ENCODE measurements around the gene MELTF.
"Not testable (repeated sequence)": the region's sequence is repeated elsewhere in the genome, so short reads cannot be mapped to it uniquely, and the experiment has no call there.

MELTF gene

GRCh38 chr3:197062446-197062845 is 32.8 kb upstream of the MELTF start:
- no peak for TF ChIP-seq CTCF (conservative IDR thresholded peaks at IDR 0.05; ENCODE audit: low read depth, low read length)
- Histone ChIP-seq H3K4me2 (no peak overlapping the region), H3K4me1 (ENCODE audit: low read depth, poor library complexity, severe bottlenecking) (no peaks in the 10 kb centered on the region), H3K27ac (no peak overlapping the region), H3K79me2 (ENCODE audit: insufficient read depth, low read depth) (no peaks in the 10 kb centered on the region), H3K4me3 (IDR thresholded peaks at IDR 0.05; ENCODE audit: insufficient read depth, low read depth, low read length) (no peak overlapping the region), H3K9ac (no peak overlapping the region), H4K20me1 (ENCODE audit: insufficient read depth) (no peaks in the 10 kb centered on the region), H3K27me3 (ENCODE audit: insufficient read depth, low read depth) (no peaks in the 10 kb centered on the region), H3K36me3 (ENCODE audit: insufficient read depth) (peaks cover 3% of the 10 kb centered on the region; the same call in 1 of the 2 replicates), H2AFZ (ENCODE audit: low read depth) (no peak overlapping the region)

GRCh38 chr3:197051637-197052036 is 22.0 kb upstream of the MELTF start:
- not testable (repeated sequence) for H3K4me3 ChIP-seq (IDR thresholded peaks at IDR 0.05; ENCODE audit: insufficient read depth, low read depth, low read length); H3K27ac ChIP-seq; H3K4me1 ChIP-seq (ENCODE audit: low read depth, poor library complexity, severe bottlenecking); H3K36me3 ChIP-seq (ENCODE audit: insufficient read depth); H3K27me3 ChIP-seq (ENCODE audit: insufficient read depth, low read depth); H3K79me2 ChIP-seq (ENCODE audit: insufficient read depth, low read depth); H4K20me1 ChIP-seq (ENCODE audit: insufficient read depth); H3K9ac ChIP-seq; H3K4me2 ChIP-seq; H2AFZ ChIP-seq (ENCODE audit: low read depth)

DNA sequence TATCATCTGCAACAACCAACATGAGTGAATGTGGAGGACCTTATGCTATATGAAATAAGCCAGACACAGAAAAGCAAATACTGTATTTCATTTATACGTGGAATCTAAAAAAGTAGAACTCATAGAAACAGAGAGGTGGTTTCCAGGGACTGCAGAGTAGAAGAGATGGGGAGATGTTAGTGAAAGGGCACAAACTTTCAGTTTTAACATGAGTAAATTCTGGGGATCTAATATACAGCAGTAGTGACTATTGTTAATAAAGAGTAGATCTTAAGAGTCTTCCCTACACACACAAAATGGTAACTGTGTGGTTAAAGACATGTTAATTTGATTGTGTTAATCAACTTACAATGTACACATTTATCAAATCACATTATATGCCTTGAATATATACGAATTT is 20.9 kb upstream of the MELTF start:
- Histone ChIP-seq H2AFZ (ENCODE audit: low read depth) (no peak overlapping the region), H4K20me1 (ENCODE audit: insufficient read depth) (no peaks in the 10 kb centered on the region), H3K9ac (no peak overlapping the region), H3K79me2 (ENCODE audit: insufficient read depth, low read depth) (no peaks in the 10 kb centered on the region), H3K4me1 (ENCODE audit: low read depth, poor library complexity, severe bottlenecking) (no peaks in the 10 kb centered on the region), H3K4me3 (IDR thresholded peaks at IDR 0.05; ENCODE audit: insufficient read depth, low read depth, low read length) (no peak overlapping the region), H3K27ac (no peak overlapping the region), H3K36me3 (ENCODE audit: insufficient read depth) (no peaks in the 10 kb centered on the region), H3K27me3 (ENCODE audit: insufficient read depth, low read depth) (no peaks in the 10 kb centered on the region), H3K4me2 (no peak overlapping the region)
- no peak for TF ChIP-seq CTCF (conservative IDR thresholded peaks at IDR 0.05; ENCODE audit: low read depth, low read length)

DNA sequence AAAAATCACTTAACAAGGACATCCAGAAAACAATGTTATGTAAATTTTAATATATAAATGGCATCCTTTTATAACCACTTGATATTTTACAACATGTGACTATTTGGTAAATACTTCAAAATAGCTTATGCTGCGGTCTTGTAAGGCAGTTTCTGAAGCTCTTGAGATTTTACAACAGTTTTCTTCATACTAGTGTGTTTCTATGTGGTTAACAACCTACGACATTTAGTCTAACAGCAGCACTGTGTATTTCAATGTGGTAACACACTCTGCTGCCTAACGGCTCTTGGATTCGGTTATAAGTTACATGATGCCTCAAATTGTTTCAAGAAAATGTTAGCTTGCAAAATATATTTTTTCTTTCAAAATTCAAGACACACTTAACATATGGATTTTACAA is 12.9 kb upstream of the MELTF start:
- Histone ChIP-seq H3K9ac (no peak overlapping the region), H3K27ac (no peak overlapping the region), H3K27me3 (ENCODE audit: insufficient read depth, low read depth) (no peaks in the 10 kb centered on the region), H2AFZ (ENCODE audit: low read depth) (no peak overlapping the region), H4K20me1 (ENCODE audit: insufficient read depth) (no peaks in the 10 kb centered on the region), H3K4me2 (no peak overlapping the region), H3K4me3 (IDR thresholded peaks at IDR 0.05; ENCODE audit: insufficient read depth, low read depth, low read length) (no peak overlapping the region), H3K79me2 (ENCODE audit: insufficient read depth, low read depth) (no peaks in the 10 kb centered on the region), H3K4me1 (ENCODE audit: low read depth, poor library complexity, severe bottlenecking) (no peaks in the 10 kb centered on the region), H3K36me3 (ENCODE audit: insufficient read depth) (no peaks in the 10 kb centered on the region)
- TF ChIP-seq CTCF (conservative IDR thresholded peaks at IDR 0.05; ENCODE audit: low read depth, low read length), result no peak

DNA sequence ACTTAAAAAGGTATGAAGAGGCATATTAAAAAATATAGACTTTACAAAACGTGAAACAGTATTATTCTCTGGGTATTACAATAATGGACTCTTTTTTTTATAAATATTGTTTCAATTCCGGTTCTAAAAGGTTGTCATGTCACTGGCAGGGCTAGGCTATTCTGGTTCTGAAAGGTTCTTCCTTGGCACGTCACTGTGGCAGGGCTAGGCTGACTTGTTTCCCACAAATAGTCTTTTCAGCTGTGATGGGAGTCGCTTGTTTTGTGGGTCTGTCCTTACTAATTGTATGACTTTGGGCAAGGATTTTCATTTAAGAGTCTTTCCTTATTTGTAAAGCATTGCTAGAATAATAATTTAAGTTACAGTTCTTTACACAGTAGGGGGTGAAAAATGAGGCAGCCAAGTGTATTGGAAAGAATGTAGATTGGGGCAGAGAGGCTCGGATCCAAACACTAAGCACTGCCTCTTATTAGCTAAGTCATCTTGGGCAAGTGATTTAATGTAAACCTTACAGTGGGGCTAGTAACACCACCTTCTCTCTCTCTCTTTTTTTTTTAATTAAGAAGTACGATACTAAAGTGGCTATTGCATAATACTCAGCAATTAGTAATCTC is 12.4 kb upstream of the MELTF start:
- H3K9ac ChIP-seq, result no peak overlapping the region
- H3K79me2 ChIP-seq (ENCODE audit: insufficient read depth, low read depth), result no peaks in the 10 kb centered on the region
- no peak for TF ChIP-seq CTCF (conservative IDR thresholded peaks at IDR 0.05; ENCODE audit: low read depth, low read length)

More for the DNA sequence above, 12.4 kb upstream of the MELTF start:
- Histone ChIP-seq H2AFZ (ENCODE audit: low read depth) (no peak overlapping the region), H4K20me1 (ENCODE audit: insufficient read depth) (no peaks in the 10 kb centered on the region), H3K27ac (no peak overlapping the region), H3K27me3 (ENCODE audit: insufficient read depth, low read depth) (no peaks in the 10 kb centered on the region), H3K4me1 (ENCODE audit: low read depth, poor library complexity, severe bottlenecking) (no peaks in the 10 kb centered on the region), H3K36me3 (ENCODE audit: insufficient read depth) (no peaks in the 10 kb centered on the region), H3K4me3 (IDR thresholded peaks at IDR 0.05; ENCODE audit: insufficient read depth, low read depth, low read length) (no peak overlapping the region), H3K4me2 (no peak overlapping the region)
